Lung (tissue), 12 donors: Measurements from ENCODE around the gene MBNL1. TPM values are rescaled to one million over a fixed set of nuclear protein-coding genes. Genes with fewer than 3 reads are reported as not detected.
A peak's percentile ranks its signal among the peaks of the same experiment; 100 is the strongest.

ENCODE experiments used
- ATAC-seq: fragments of 200-7000 bp; cut with Tn5 transposase; one replicate; pipeline ENCODE4 v1.9.1; 2020; ENCODE audit warnings: moderate number of reproducible peaks; ENCODE audit not compliant: insufficient read depth, low FRiP score
- DNase-seq, 3 donors: peaks; one replicate each; pipeline ENCODE4 v3.0.0-alpha.2; 2013 to 2017
- H3K27ac ChIP-seq, 2 donors: one replicate each; pipeline ENCODE4 v1.5.1; 2013; ENCODE audit warnings: mild to moderate bottlenecking in 2 of 2, moderate library complexity in 2 of 2, control low read depth in 1 of 2, inconsistent platforms in 1 of 2, low read depth in 1 of 2, low read length in 1 of 2
- H3K27me3 ChIP-seq, 3 donors: one replicate each; pipeline ENCODE4 v1.5.1; 2013; ENCODE audit warnings: low read length in 2 of 3; ENCODE audit not compliant: control insufficient read depth in 3 of 3, insufficient read depth in 3 of 3
- H3K36me3 ChIP-seq, 4 donors: one replicate each; pipeline ENCODE4 v1.5.1; 2013; ENCODE audit warnings: low read length in 4 of 4, mild to moderate bottlenecking in 1 of 4, moderate library complexity in 1 of 4; ENCODE audit not compliant: control insufficient read depth in 4 of 4, insufficient read depth in 4 of 4
- H3K4me1 ChIP-seq, 5 donors: one replicate each; pipeline ENCODE4 v1.5.1; 2013; ENCODE audit warnings: low read length in 5 of 5, mild to moderate bottlenecking in 2 of 5, moderate library complexity in 1 of 5; ENCODE audit not compliant: control insufficient read depth in 5 of 5, insufficient read depth in 5 of 5
- H3K4me3 ChIP-seq: one replicate; pipeline ENCODE4 v1.5.1; 2013; ENCODE audit warnings: mild to moderate bottlenecking, control low read depth, moderate library complexity
- H3K9ac ChIP-seq, 2 donors: one replicate each; pipeline ENCODE4 v1.5.1; 2013; ENCODE audit warnings: low read length in 2 of 2, control low read depth in 1 of 2; ENCODE audit not compliant: insufficient read depth in 1 of 2
- H3K9me3 ChIP-seq, 4 donors: one replicate each; pipeline ENCODE4 v1.5.1; 2013; ENCODE audit warnings: low read length in 3 of 4, mild to moderate bottlenecking in 1 of 4, moderate library complexity in 1 of 4; ENCODE audit not compliant: control insufficient read depth in 4 of 4, insufficient read depth in 3 of 4
- WGBS, 2 donors: extraction: QIAGEN DNeasy Blood & Tissue Kit; methylation state at CpG; one replicate each; pipeline ENCODE4 v1.1.7; 2013; 5-methylcytosine and 5-hydroxymethylcytosine counted together
- polyA plus RNA-seq, 2 donors: library from polyadenylated mRNA; stranded (reverse); fragments of 200-250 nt; gene quantifications; one replicate each; pipeline ENCODE4 v1.2.1, GENCODE V29; 2013
- total RNA-seq, 2 donors: library from RNA; depleted of rRNA in 1 of 2; stranded (reverse); fragments of >200 nt in 1 of 2; gene quantifications; one replicate each; pipeline ENCODE4 v1.2.1, GENCODE V29; 2014 to 2021
- TF ChIP-seq, protein P1 (sequence below): IDR thresholded peaks from 2 replicates; pipeline ENCODE4 v1.5.1; 2012; ENCODE audit warnings: mild to moderate bottlenecking; ENCODE audit errors: control extremely low read depth, extremely low read depth
- donor health status: control.
- donor health status: control.
- donor health status: Bipolar disorder and iron deficiency.
- donor health status: healthy.
- donor health status: DM: yes; HTN: yes; CAD: no.

Gene MBNL1
- total and polyA plus RNA-seq, 4 donors, result 55.3 to 266 (median 165) TPM

- Histone ChIP-seq H3K27me3 (no peaks in the 10 kb centered on the region), H3K27ac (no peak overlapping the region), H3K36me3 (peaks cover 5 to 23% (median 14%) of the 10 kb centered on the region in 4 donors), H3K9ac (no peak overlapping the region), H3K9me3 (no peaks in the 10 kb centered on the region), H3K4me3 (no peak overlapping the region), H3K4me1 (peaks cover 0 to 2% (median 0%) of the 10 kb centered on the region in 5 donors)
- 69 to 79% methylated on average over 6 of the region's 6 CpGs for WGBS, 2 donors
- ATAC-seq (no peak), DNase-seq (peak in 2 of 3 donors; percentile 32 to 43)
- TF ChIP-seq, protein P1, sequence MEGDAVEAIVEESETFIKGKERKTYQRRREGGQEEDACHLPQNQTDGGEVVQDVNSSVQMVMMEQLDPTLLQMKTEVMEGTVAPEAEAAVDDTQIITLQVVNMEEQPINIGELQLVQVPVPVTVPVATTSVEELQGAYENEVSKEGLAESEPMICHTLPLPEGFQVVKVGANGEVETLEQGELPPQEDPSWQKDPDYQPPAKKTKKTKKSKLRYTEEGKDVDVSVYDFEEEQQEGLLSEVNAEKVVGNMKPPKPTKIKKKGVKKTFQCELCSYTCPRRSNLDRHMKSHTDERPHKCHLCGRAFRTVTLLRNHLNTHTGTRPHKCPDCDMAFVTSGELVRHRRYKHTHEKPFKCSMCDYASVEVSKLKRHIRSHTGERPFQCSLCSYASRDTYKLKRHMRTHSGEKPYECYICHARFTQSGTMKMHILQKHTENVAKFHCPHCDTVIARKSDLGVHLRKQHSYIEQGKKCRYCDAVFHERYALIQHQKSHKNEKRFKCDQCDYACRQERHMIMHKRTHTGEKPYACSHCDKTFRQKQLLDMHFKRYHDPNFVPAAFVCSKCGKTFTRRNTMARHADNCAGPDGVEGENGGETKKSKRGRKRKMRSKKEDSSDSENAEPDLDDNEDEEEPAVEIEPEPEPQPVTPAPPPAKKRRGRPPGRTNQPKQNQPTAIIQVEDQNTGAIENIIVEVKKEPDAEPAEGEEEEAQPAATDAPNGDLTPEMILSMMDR, result no peak
These were observed 185.5 kb downstream of the MBNL1 start for GRCh38 chr3:152454076-152454875.

GRCh38 chr3:152455989-152456388 is 187.3 kb downstream of the MBNL1 start:
- Histone ChIP-seq H3K36me3 (peaks cover 11 to 26% (median 17%) of the 10 kb centered on the region in 4 donors), H3K9me3 (peaks cover 0 to 1% (median 0%) of the 10 kb centered on the region in 4 donors), H3K27ac (no peak overlapping the region), H3K9ac (no peak overlapping the region), H3K4me3 (no peak overlapping the region), H3K4me1 (peaks cover 0 to 2% (median 0%) of the 10 kb centered on the region in 5 donors), H3K27me3 (no peaks in the 10 kb centered on the region)
- DNase-seq (no peak), ATAC-seq (no peak)
- 97 to 98% methylated on average over 8 of the region's 8 CpGs for WGBS, 2 donors
- TF ChIP-seq, protein P1, result no peak

DNA sequence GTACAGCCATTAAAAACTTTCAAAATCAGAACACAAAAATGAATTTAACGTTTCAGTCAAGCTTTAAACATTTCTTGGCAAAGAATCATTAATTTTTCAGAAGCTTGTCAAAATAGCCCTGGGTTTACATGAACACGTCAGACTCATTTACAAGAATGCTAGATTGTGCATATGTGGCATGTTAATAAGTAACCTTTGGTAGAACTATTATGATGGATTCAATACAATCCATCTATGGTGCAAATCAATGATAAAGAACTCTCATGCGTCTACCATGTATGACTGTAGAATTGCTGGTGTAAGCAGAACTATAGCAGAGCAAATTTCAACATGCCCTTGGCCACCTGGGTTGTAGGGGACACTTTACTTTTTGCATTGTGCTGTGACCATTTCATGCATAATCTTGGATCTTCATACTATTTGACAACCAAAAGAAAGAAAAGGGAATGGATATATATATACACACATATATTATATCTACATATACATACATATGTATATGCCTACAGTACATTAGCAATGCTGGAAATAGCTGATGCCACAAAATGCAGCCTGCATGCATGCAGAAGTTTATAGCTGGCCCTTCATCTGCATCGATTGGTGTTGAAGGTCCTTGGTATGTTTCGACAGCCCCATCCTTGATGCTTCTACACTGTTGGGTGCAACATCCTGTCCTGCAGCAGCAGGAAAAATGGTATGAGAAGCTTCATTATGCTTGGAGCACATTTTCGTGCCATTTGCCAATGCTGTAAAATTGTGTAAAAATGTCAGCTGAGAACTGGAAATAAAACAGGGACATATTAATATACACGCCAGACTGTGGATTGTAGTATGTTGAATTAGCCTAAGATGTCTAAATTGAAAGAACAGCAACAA is 189.0 kb downstream of the MBNL1 start:
- H3K4me3 ChIP-seq, result no peak overlapping the region
- peaks cover 8 to 26% (median 16%) of the 10 kb centered on the region in 4 donors for H3K36me3 ChIP-seq

More for the DNA sequence above, 189.0 kb downstream of the MBNL1 start:
- WGBS, 2 donors, result 69 to 83% methylated on average over 7 of the region's 7 CpGs
- ATAC-seq, result no peak
- H3K27me3 ChIP-seq, result no peaks in the 10 kb centered on the region
- H3K9me3 ChIP-seq, result peaks cover 0 to 1% (median 0%) of the 10 kb centered on the region in 4 donors
- no peak for DNase-seq
- no peak overlapping the region for H3K9ac ChIP-seq
- no peak overlapping the region for H3K27ac ChIP-seq
- TF ChIP-seq, protein P1, result no peak
- no peaks in the 10 kb centered on the region for H3K4me1 ChIP-seq
